Breast epithelium (tissue), 3 donors: Measurements from ENCODE around the gene SIK3.

Experiments used
- POLR2A ChIP-seq: fragments of 450-650 bp; IDR thresholded peaks from one replicate; pipeline ENCODE4 v1.6.1; 2016; ENCODE audit warnings: antibody characterized with exemption, mild to moderate bottlenecking, moderate library complexity
- TF ChIP-seq, protein P1 (sequence below), 3 donors: fragments of 450-650 bp; IDR thresholded peaks; one replicate each; pipeline ENCODE4 v1.5.1; 2016 to 2017; ENCODE audit warnings: antibody characterized with exemption in 3 of 3, mild to moderate bottlenecking in 3 of 3, moderate library complexity in 3 of 3

- TF ChIP-seq, protein P1, sequence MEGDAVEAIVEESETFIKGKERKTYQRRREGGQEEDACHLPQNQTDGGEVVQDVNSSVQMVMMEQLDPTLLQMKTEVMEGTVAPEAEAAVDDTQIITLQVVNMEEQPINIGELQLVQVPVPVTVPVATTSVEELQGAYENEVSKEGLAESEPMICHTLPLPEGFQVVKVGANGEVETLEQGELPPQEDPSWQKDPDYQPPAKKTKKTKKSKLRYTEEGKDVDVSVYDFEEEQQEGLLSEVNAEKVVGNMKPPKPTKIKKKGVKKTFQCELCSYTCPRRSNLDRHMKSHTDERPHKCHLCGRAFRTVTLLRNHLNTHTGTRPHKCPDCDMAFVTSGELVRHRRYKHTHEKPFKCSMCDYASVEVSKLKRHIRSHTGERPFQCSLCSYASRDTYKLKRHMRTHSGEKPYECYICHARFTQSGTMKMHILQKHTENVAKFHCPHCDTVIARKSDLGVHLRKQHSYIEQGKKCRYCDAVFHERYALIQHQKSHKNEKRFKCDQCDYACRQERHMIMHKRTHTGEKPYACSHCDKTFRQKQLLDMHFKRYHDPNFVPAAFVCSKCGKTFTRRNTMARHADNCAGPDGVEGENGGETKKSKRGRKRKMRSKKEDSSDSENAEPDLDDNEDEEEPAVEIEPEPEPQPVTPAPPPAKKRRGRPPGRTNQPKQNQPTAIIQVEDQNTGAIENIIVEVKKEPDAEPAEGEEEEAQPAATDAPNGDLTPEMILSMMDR (IDR thresholded peaks at IDR 0.05) = no peak
- TF ChIP-seq POLR2A = no peak
Observed at GRCh38 chr11:116870054-116870453, 228.2 kb downstream of the SIK3 start.
